HG02763 (cell line): ENCODE results near the gene RNPEPL1.

Source experiments
- ATAC-seq: cut with Tn5 transposase; IDR thresholded peaks from one replicate; pipeline ENCODE4 v1.9.1; 2021; ENCODE audit warnings: mild to moderate bottlenecking, moderate library complexity; ENCODE audit not compliant: unreplicated experiment

The RNPEPL1 gene

DNA sequence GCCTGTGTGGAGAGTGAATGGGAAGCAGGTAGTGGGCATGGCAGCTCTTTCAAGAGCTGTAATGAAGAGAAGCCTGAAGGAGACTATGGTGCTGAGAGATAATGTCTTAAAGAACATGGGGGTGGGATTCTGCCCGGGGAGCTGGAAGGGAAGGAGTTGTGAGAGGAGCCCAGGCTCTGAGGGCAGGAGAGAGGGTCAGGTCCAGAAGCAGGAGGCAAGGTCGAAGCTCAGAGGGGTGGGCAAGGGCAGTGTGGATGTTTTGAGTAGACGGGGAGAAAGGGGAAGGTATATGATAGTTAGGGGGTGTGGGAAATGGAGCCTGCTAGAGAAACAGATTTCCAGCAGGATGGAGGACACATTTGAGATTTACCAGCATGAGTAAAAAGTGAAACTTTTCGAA, 20.4 kb downstream of the RNPEPL1 start:
- no peak for ATAC-seq

- no peak for ATAC-seq
Observed at GRCh38 chr2:240589375-240589774, 21.1 kb downstream of the RNPEPL1 start.

GRCh38 chr2:240589850-240590525, 21.7 kb downstream of the RNPEPL1 start:
- ATAC-seq: no peak

DNA sequence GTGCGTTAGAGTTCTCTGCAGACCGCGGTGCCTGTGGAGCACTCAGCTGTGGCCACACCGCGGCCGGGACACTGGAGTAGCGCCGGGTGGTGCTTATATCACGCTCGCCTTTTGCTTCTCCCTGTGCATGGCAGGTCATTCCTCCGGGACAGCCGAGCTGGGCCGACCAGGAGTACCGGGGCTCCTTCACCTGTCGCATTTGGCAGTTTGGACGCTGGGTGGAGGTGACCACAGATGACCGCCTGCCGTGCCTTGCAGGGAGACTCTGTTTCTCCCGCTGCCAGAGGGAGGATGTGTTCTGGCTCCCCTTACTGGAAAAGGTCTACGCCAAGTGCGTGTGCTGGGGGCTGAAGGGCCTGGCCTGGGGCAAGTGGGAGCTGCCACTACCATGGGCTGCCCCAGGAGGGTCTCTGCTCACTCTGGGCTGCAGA, 22.4 kb downstream of the RNPEPL1 start:
- no peak for ATAC-seq

GRCh38 chr2:240591226-240591625, 22.9 kb downstream of the RNPEPL1 start:
- ATAC-seq: no peak

GRCh38 chr2:240591784-240592183, 23.5 kb downstream of the RNPEPL1 start:
- no peak for ATAC-seq

GRCh38 chr2:240593026-240593702, 24.9 kb downstream of the RNPEPL1 start:
- ATAC-seq: no peak

DNA sequence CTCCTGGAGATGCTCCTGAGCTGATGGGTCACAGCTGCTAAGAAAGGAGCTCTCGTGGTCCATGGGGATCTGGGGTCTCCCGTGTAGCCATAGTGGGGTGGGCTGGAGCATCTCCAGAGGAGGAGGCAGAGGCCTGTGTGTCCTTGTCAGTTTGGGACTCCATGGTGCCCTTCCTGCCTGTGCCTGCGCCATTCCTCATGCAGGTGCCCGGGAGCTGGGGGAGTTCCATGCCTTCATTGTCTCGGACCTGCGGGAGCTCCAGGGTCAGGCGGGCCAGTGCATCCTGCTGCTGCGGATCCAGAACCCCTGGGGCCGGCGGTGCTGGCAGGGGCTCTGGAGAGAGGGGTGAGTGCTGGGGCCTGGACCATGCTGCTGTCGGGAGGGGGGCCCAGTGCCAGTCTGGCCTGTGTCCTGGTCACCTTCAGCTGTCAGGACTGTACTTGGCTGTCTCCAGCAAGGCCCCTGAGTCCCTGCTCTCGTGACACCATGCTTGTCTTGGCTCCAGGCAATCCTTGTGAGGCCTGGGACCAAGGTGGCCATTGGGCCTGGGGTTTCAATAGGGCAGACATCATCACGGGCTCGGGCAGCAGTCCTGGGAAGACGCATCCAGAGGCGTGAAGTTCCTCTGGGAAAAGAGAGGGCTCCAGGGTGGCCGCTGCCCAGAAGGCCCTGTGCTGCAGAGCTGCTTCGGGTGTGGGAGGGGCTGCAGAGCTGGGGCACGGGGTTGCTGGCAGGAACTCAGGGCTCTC, 25.6 kb downstream of the RNPEPL1 start:
- ATAC-seq: no peak

GRCh38 chr2:240594511-240595380, 26.5 kb downstream of the RNPEPL1 start:
- ATAC-seq: no peak

GRCh38 chr2:240595381-240596079, 27.2 kb downstream of the RNPEPL1 start:
- no peak for ATAC-seq

GRCh38 chr2:240596080-240596460, 27.8 kb downstream of the RNPEPL1 start:
- no peak for ATAC-seq

DNA sequence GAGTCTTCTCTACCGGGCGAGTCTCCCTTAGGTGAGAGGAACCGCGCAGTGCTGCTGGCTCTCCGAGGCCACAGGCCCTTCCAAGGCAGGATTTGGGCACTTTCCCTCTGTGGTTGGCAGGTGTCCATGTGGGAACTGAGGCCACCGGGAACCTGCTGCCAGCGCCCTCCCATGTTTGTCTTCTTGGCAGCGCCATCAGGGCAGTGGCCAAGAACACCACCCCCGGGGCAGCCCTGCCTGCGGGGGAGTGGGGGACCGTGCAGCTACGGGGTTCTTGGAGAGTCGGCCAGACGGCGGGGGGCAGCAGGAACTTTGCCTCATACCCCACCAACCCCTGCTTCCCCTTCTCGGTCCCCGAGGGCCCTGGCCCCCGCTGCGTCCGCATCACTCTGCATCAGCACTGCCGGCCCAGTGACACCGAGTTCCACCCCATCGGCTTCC, 28.2 kb downstream of the RNPEPL1 start:
- ATAC-seq: no peak

GRCh38 chr2:240597054-240597418, 28.8 kb downstream of the RNPEPL1 start:
- no peak for ATAC-seq

DNA sequence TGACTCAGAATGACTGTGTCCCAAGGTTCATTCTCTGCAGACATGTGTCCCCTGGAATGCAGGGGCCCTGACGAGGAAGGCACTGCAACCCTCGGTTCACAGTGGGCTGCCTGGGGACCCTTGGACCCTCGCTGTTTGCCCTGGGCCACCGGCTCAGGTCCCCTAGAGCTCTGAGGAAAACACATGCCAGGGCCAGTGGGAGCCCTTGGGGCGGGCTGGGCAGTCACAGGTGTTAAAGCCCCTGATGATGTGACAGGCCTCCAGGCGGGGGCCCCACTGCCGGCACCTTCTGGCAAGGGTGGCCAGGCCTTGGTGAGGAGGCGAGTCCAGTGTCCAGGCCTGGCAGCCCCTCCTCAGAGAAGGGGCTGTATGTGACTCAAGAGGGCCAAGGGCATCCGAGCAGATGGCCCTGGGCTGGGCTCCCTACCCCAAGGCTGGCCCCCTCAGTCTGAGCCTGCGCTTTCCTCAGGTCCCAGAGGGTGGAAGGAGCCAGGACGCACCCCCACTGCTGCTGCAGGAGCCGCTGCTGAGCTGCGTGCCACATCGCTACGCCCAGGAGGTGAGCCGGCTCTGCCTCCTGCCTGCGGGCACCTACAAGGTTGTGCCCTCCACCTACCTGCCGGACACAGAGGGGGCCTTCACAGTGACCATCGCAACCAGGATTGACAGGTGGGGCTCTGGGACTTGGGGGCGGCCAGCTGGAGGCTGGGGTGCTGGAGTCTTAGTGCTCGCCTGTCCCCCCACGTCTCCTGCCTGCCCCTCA, 29.3 kb downstream of the RNPEPL1 start:
- no peak for ATAC-seq

DNA sequence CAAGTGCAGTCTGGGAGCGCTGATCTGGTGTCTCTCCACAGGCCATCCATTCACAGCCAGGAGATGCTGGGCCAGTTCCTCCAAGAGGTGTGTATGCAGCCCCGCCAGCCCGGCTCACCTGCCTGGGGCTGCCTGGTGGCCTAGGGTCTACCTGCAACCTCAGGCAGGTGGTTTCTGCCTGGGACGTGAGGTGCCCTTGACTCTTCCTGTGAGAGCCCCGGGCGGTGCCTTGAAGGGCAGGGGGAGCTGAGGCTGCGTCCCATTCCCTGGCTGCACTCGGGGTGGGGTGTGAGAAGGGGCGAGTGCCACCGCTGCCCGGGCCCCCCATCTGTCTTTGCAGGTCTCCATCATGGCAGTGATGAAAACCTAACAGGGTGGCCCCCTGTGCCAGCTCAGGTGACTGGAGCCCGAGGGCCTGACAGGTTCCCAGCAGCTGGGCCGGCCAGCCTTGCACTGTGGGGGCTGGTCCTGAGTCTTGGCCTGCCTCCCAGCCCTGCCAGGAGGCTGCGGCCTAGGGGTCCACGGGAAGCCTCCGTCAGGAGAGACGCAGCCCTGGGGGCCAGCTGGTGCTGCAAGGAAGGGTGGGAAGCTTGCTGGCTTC, 30.1 kb downstream of the RNPEPL1 start:
- no peak for ATAC-seq

GRCh38 chr2:240599141-240599583, 30.9 kb downstream of the RNPEPL1 start:
- ATAC-seq: no peak

DNA sequence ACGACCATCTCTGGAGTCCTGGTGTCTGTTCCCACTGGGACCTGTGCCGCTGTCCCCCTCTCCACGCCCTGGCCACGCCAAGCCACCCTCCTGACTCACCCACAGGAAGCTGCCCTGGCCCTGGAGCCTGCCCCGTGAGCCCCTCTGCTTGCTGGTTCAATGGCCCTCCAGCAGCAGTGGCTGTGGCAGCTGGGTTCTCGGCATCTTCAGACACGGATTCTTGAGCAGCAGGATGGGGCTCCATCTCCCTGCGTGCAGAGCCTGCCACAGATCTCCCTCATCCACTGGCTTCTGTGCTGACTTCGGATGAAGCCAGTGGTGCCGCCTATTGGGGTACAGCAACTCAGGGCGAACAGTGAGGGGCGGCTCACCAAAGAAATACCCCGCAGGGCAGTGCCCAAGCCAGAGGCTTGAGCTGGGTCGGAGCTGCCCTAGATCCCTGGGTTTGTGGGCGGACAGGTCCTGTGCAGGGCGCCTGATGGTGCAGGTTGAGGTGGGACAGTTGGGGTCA, 32.2 kb downstream of the RNPEPL1 start:
- no peak for ATAC-seq

GRCh38 chr2:240601061-240601830, 33.0 kb downstream of the RNPEPL1 start:
- ATAC-seq: no peak
